Stimulated activated CD4-positive, alpha-beta T cell treated with anti-CD3 and anti-CD28 coated beads, Interleukin-4, amount 100 ng/mL, for 1 hour (primary cell): ENCODE data around the gene ZNF630.
"Not testable (repeated sequence)": the region's sequence is repeated elsewhere in the genome, so short reads cannot be mapped to it uniquely, and the experiment has no call there.

ENCODE experiments used
- DNase-seq: peaks from one replicate; pipeline ENCODE4 v3.0.0-alpha.2; 2020

ZNF630 gene

DNA sequence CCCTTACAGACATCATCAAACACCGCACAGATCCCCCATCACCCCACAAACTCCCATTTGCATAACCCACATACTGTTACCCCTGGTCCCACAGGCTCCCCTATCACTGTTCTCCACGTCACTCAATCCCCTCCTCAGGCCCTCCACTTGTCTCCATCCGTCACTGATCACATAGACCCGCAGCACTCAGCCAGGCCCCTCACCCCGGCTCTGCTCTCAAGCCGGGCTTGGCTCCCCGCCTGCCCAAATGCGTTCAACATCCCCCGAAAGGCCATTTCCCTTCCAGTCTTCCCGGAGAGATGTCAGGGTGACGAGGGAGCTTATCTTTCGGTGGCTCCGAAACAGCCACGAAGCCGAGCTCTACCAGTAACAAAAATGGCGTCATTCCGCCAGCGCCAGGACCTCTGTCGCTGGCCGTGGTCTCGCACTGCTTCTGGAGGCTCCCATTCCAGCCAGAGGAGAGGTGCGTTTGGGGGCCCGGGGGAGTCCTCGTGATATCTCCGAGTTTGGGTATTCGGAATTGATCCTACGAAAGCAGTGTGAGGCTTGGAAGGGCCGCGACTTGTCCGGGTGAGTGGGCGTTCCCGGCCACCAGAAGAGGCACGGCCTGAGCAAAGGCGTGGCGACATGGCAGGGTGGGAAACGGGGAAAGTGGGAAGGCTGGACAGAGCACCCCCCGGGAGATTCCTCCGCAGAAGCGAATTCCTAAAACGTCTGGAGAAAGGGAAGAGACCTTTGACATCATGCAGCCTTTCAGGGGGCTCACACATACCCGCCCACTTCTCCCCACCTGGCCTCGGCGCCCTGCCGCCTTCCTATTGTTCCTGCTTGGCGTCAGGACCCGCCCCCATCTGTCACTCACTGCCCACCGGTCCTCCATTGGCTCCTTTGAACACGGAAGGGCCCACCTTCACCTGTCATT, at the start of gene ZNF630:
Gene ZNF630, minus strand, starts transcription at position 577 of the 922 bp plus-strand sequence. CDS start 4,754 bp downstream, outside the sequence.
- DNase-seq, result peak; percentile 56

DNA sequence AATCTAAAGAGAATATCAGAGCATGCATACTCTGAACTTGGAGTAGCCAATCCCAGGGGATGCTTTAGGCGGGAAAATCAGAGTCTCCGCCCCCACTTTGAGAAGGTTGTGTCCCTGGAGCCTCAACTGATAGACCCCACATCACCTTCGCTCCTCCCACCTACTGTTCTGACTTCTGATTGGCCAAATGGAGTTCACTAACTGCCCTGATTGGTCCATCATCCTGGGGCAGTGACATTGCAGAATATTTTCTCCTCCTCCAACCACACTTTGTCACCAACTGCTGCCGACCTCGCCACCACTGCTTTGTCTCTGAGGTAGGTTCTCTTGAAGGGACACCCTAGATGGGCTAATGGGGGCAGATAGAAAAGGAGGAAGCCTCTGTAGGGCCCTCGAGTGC, 36.3 kb upstream of the ZNF630 start:
- DNase-seq, result no peak

DNA sequence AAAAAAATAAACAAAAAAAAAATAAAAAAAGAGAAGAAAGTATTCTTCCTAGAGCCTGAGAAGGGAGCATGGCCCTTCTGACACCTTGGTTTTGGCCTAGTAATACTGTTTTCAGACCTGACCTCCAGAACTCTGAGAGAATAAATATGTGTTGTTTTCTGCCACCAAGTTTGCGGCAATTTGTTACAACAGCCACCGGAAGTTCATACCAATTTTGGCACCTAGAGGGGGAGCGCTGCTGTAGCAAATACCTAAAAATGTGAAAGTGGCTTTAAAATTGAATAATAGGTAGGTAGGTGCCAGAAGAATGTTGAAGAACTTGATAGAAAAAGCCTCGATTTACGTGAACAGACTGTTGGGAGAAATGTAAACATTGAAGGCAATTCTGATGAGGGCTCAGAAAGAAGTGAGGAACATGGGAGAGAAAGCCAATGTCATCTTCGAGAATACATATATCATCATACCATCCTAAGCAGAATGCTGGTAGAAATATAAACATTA, 31.5 kb upstream of the ZNF630 start:
- no peak for DNase-seq

DNA sequence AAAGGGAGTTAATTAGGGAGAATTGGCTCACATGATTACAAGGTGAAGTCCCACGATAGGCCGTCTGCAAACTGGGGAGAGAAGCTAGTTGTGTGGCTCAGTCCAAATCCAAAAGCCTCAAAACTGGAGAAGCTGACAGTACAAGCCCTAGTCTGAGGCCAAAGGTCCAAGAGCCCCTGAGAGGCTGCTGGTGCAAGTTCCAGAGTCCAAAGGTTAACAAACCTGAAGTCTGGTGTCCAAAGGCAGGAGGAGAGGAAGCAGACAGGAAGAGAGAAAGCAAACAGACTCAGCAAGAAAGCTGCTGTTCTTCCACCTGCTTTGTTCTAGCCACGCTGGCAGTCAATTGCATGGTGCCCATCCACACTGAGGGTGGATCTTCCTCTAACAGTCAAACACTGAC, 30.0 kb upstream of the ZNF630 start:
- DNase-seq, result no peak

DNA sequence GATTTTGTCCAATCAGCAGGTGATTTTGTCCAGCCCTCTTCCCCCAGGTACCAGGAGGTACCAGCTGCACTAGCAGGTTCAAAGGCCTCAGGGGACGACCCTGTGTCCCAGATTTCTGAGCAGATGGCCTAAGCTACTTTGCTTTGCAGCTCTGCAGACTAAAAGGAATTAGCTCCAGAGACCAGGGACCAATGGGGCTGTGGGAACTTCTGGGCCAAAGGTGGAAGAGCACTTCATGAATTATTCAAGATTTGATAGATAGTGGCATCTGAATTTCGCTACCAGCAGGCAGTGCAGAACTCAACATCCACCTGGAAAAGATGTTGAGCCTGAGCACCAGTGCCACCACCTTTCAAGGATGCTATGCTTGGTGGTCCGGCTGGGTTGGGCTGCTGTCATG, 21.1 kb upstream of the ZNF630 start:
- DNase-seq, result not testable (repeated sequence)

DNA sequence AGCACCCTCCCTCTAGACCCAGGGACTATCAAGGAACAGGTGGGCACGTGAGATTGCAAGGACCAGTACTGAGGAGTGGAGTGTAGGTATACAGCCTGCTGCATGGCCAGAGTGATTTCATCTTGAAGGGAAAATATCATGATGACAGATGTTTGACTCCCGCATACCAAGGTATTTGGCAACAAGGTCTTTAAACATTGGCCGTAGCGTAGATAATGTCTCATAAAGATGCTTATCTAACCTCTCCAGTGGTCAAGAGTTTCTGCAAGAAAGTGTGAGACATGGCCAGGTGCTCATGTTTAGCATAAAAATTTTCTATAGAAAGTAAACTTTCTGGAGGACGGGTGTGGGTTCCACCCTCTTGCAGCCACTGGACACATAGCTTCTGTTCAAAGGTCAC, 18.7 kb upstream of the ZNF630 start:
- DNase-seq, result no peak

DNA sequence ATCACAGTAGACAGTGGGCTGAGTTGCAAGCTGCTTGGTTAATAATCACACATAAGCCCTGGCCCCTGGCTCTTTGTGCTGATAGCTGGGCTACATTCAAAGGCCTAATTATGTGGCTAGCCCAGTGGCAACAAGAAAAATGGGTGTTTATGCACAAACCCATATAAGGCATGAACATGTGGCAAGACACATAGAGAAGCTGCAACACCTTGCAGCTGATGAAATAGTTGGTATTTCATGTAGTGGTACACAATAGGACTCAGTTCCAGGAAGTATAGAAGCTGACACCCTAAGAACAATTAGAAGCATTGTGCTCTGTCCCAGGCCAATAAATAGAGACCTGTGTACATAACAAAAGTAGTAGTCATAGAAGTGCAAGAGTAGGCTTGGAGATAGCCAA, 14.6 kb upstream of the ZNF630 start:
- DNase-seq, result no peak

DNA sequence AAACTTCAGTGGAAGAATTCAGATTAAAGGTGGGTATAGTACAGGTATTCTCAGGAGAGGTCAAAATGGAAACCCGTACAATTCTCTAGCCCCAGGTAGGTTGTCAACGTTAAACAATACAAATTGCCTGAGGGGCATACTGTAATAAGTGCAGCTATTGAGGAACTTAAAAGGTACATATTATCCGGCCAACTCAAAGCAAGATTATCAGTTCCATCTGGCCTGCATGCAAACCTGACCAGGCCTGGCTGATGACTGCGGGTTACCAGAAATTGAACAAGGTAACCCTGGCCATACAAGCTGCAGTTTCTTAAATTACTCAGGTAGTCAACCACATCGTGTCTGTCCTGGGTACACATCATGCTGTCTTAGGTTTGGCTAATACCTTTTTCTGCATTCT, 12.3 kb upstream of the ZNF630 start:
- DNase-seq, result no peak

DNA sequence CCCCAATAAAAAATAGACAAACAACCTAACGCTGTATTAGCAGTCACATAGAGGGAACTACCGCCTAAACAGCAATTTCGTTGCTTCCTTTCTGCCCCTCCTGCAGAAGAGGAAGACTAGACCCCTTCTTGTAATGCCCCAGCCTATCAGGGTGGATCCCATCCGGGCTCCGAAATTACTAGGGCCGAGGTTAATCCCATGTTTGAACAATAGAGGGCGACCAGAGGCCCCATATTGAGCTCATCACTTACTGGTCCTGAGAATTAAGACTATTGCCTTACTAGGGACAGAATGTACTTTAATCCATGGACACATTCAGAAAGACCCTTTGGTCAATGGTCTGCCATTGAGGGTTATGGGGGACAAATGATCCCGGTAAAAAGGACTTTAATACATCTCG, 11.8 kb upstream of the ZNF630 start:
- peak; percentile 26 for DNase-seq

DNA sequence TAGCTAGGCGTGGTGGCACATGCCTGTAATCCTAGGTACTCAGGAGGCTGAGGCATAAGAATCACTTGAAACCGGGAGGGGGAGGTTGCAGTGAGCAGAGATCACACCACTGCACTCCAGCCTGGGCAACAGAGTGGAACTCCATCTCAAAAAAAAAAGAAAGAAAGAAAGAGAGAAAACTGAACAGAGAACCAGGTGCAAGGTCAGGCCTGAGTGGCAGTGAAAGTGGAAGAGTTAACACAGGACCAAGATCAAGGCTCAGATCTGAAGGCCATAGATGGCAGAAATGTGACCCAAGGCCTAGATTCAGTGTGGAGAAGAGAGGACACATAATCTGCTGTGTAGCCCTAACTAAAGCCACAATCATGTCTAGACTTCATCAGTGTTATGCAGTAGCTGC, 4.9 kb upstream of the ZNF630 start:
- no peak for DNase-seq

DNA sequence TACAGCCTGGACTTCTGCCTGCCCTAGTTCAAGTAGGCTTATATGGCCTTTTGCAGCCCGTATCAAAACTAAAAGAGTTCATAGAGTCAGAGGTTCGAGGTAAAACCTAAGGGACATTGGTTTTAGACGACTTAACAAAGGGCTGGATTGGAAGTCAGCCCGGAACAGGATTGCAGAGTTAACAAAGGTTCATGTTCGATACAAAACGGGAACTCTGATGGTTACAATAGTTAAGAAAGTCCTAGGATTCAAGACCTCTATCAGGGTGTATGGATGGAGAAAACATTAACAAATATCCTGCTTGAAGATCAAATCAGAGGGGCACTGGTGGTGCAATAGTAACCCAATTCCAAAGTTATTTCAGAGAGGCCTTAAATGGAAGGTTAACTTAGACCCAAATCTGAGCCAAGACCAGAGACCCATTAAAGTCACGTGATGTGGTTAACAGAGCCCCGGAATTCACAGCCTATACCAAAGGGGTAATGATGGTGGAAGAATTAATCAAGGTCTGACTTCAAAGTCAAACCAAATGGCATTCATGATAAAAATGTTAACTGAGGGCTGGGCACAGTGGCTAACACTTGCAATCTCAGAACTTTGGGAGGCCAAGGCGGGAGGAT, 656 bp upstream of the ZNF630 start:
- DNase-seq, result no peak

DNA sequence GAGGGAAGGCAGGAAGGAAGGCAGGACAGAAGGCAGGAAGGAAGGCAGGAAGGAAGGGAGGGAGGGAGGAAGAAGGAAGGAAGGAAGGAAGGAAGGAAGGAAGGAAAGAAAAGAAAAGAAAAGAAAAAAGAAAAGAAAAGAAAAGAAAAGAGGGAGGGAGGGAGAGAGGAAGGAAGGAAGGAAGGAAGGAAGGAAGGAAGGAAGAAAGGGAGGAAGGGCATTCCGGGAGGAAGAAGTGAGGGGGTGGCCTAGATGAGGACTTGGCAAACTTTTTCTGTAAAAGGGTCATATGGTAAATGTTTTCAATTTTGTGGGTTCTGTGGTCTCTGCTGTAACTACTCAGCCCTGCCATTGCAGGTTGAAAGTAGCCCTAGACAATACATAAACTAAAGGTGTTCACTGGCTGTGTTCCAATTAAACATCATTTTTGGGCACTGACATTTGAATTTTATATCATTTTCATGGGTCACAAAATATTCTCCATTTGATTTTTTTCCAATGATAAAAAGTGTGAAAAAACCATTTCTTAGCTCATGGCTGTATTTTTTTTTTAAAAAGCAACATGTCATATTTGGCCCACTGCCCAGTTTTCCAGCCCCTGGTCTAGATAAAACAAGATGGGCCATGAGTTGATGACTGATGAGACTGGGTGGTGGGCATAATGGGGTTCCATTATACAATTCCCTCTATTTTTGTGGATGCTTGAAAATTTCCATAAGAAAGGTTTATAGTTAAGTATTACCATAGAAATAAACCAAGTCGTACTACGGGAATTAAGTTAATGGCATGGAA, 3.1 kb downstream of the ZNF630 start:
- no peak for DNase-seq

DNA sequence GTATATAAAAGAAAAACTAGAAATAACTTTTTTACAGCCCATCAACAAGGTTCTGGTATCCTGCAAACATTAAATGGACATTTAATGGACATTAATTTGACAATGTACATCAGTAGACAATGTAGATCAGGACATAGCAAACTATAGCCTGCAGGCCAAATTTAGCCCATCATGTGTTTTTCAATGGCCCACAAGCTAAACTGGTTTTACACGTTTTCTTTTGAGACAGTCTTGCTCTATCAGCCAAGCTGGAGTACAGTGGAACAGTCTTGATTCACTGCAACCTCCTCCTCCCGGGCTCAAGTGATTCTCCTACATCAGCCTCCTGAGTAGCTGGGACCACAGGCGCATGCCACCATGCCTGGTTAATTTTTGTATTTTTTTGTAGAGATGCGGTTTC, 7.2 kb downstream of the ZNF630 start:
- DNase-seq, result no peak

DNA sequence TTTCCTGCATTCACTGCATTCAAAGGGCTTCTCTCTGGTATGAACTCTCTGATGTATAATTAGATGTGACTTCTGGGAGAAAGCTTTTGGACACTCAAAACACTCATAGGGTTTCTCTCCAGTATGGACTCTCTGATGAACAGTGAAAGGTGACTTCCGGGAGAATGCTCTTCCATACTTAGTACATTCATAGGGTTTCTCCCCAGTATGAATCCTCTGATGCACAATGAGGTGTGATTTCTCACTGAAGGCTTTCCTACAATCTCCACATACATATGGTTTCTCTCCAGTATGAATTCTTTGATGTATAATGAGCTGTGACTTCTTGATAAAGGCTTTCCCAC, 12.2 kb downstream of the ZNF630 start:
- no peak for DNase-seq

DNA sequence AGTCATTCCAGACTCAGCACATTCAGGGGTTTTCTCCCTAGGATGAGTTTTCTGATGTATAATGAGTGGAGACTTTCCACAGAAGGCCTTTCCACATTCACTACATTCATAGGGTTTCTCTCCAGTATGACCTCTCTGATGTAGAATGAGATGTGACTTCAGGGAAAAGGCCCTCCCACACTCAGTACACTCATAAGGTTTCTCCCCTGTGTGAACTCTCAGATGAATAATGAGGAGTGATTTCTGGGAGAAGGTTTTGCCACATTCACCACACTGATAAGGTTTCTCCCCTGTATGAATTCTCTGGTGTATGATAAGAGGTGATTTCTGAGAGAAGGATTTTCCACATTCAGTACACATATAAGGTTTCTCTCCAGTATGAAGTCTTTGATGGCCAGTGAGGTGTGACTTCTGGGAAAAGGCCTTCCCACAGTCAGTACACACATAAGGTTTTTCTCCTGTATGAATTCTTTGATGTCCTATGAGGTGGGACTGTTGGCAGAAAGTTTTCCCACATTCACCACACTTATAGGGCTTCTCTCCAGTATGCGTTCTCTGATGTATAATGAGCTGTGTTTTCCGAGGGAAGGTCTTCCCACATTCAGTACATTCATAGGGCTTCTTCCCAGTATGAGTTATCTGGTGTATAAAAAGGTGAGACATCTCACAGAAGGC, 12.7 kb downstream of the ZNF630 start:
- DNase-seq, result no peak

DNA sequence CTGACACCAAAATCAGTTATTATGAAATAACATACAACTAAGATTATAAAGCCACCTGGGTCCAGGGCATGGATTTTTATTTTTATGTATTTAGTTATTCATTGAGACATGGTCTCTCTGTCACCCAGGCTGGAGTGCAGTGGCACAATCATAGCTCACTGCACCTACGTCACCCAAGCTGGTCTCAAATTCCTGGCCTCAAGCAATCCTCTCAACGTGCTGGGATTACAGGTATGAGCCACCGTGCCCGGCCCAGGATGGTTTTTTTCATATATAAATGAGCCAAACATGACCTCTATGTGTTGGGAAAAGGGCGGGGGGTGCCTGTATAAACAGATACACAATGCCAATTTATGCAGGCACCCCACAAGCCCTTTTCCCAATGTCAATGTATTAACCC, 24.6 kb downstream of the ZNF630 start:
- DNase-seq, result no peak

DNA sequence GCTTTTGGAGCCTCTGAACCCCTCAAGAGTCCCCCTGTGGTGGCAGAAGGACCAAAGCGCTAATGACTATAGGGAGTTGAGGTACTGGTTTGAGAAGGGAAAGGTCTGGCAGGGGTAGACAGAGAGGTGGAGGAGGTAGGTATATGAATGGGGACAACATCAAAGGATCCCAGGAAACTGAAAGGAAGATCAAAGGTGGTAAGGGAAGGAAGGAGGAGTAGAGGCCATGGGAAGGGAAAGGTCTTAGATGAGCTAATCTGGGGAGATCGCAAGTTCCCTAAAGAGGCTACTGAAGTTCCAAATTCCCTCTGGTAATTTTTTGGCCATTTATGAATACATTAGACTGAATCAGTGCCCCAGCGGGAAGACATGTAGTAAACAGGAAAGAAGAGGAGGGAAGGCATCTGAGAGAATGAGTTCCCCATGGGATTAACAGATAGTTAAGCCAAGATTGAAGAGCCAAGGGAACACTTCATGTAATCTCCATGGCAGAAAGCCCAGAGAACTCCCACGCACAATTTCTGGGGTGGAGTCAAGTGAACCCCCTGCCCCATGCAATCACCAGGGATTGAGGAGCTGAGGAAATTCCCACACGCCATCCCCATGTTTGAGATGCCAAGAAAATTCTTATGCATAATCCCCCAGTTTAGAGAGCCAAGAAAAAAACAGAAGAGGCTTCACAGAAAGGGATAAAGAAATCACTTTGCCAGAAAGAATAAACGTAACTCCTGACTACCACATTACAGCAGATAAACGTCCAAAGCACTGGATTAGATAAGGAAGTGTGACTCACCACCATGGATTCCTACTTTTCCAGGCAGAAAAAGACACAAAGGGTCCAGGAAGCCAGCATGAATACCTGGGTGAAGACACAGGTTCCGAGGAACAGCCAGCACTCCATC, 25.8 kb downstream of the ZNF630 start:
- DNase-seq, result no peak

DNA sequence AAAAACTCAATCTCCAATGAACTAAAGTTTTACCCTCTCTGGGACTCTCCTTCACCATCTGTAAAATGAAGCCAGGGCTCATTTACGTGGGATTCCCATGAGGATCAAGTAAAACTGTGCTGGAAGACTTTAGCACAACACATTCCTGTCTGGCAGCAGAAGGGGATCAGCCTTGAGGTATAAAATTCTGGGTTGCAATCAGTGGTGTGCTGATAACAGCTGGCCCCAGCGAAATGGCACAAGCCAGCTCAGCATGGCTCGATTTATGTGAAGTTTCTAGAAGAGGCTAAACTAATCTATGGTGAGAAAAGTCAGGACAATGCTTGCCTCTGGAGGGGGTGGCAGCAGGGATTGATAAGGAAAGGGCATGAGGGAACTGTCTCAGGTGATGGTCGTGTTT, 28.4 kb downstream of the ZNF630 start:
- DNase-seq, result no peak

DNA sequence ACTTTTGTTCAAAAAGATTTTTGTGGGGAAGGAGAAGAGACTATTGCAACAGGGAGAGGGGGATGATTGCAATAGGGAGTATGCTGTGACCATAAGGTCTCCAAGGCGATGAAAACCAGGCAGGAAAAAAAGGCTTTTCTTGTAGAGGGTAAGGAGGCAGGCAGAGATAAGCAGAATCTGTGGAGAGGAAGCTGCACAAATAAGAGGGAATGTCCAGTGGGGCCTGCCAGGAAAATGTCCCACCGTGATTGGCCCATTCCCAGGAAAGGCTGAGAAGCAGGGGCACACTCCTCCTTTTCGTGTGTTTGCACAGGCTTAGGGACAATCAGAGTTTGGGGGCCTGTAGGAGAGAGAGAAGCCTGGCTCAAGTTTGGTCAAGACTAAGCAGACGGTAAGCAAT, 35.5 kb downstream of the ZNF630 start:
- no peak for DNase-seq

DNA sequence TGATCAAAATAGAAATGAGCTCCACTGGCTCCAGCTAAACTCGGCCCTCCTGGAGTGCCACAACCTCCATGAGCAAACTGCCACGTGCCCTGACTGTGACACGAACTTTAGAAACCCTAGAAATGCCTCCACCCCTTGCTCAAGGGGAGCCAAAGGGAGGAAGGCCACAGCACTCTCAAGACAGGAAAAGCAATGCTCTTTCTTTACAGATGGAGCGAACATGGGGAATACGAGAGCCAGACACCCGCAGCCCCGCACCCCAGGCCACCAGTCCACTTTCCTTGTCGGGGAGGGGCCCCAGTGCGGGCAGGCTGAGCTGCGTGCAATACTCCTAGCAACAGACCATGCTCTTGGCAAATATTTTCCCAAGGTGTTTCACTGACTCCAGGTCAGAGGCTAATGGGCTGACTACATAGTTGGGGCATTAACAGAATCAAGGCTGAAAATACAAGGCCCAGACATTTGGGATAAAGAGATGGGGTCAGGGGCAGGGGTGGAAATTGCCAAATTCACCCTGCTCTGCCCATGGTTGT, 40.7 kb downstream of the ZNF630 start:
- DNase-seq, result not testable (repeated sequence)

DNA sequence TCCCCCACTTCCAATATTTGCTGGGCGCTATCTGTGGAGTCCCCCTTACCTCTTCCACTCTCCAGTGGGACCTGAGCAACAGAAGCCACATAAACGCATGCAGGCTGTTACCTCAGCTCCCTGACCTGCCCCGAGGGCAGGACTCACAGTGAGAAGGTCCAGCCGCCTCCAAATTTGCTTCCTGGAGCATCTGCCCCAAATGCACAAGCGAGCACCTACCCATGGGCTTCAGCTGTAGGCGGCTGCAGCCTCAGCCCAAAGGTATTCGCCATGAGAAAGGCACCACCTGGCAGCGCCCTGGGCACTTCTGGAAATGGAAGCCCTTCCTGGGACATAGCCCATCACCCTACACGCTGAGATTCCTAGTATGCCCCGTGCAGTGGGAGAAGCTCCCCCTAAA, 41.2 kb downstream of the ZNF630 start:
- DNase-seq, result no peak

DNA sequence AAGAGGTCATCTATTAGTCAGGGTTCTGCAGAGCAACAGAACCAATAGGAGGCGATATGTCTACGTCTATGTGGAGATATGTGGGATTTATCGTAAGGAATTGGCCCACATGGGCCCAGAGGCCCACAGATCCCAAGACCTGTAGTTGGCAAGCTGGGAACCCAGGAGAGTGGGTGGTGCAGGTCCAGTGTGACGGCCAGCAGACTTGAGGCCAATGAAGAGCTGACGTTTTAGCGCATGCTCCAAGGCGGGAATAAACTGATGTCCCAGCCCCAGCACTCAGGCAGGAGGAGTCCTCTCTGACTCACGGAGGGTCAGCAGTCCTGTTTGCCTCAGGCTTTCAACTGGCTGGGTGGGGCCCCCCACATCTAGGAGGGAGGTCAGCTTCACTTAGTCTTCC, 43.3 kb downstream of the ZNF630 start:
- DNase-seq, result no peak
